Superior temporal gyrus (tissue), 1 donor: ENCODE results near the gene JPT2.

ENCODE experiments used
- DNase-seq: peaks from one replicate; pipeline ENCODE4 v3.0.0-alpha.2; 2016; ENCODE audit errors: extremely low spot score

Gene JPT2

GRCh38 chr16:1677942-1678499 is at the start of gene JPT2:
Gene JPT2, plus strand, starts transcription at chr16:1678279. Its CDS starts 34 bp downstream, at chr16:1678313.
- peak; percentile 91 for DNase-seq

DNA sequence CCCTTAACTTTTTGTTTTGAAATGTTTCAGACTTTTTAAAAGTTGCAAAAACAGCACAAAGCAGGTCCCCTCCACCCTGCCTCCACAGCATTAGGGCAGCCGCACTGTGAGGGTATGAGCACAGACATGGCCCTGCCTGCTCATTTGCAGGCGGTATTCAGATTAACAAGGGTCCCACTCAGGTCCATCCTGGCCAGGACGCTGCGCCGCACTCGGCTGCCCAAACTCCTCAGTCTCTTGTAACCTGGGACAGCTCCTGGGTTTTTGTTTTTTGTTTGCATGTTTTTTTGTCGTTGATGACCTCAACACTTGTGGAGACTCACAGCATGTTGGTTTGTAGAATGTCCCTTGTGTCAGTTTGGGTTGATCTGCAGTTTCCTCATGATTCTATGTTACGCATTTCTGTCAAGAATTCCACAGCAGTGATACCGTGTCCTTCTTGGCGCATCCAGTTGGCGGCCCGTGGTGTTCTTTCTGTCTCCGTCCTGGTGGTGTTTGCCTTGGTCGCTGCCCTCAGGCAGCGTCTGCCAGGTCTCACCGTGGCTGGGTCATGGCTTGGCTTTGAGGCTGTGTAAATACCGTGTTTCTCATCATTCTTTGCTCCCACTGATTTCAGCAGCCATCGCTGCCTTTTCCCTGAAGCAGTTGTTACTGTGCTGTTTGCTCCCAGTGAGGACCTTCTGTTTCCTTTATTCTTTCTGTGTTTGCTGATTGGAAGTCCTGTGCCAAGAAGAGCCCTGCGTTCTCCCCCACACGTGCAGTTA is 47.4 kb upstream of the JPT2 start:
- no peak for DNase-seq

DNA sequence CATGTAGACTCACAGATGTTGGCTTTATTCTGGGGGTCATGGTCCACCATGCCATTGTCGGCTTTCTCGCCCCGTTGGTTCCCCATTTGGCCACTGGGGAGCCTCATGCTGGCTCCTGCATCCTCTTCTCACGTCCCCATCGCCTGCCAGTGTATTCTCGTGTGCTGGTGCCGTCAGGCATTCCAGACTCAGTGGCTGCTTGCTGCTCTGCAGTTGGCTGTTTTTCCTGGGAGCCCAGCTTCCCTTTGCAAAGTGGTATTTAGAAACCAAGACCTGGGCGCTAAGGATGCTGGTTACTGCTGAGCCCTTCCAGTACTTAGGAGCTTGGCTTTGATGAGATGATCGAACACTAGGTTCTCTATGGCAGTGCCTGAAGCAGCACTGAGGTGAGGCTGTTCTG is 46.8 kb upstream of the JPT2 start:
- DNase-seq: no peak

DNA sequence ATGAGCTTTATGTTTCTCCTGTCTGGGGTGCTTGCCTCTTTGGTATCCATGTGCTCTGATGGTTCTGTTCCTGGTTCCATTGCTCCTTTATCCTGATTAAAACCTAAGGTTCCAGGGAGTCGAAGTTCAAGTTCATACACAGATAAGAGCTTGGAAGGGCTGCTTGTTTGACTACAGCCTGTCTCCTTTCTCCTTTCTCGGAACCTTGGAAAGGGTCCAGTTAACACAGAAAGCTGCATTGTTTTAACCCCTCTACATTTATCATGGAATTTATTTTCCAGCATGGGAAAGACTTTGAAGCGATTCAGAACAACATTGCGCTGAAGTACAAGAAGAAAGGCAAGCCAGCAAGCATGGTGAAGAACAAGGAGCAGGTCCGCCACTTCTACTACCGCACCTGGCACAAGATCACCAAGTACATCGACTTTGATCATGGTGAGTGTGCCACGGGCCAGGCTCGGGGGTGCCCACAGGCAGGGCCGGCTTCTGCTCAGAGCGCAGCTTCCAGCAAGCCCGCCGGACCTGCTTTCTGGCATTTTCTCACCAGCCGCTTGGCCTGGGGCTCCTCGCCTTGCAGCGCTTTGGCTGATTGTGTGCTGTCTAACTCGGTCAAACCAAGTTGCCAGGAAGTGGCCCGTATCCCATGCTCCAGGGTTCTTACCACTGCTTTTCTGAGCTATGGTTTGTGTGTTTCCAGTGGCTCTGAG is 46.0 kb upstream of the JPT2 start:
- DNase-seq: no peak

DNA sequence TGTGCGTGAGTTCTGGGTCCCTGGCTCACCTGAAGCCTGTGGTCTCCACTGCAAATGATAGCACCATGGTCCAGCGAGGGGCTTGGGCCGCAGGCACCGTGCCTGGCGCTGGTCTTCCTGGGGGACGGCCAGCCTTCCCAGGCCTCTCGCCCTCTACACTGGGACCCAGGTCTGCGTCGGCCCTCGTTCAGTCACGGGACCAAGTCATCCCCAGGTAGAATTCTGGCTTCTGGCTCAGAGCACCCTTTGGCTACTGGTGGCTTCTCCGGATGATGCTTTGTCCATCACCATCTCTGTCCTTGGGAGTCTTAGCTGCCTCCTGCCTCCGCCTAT is 45.5 kb upstream of the JPT2 start:
- no peak for DNase-seq

DNA sequence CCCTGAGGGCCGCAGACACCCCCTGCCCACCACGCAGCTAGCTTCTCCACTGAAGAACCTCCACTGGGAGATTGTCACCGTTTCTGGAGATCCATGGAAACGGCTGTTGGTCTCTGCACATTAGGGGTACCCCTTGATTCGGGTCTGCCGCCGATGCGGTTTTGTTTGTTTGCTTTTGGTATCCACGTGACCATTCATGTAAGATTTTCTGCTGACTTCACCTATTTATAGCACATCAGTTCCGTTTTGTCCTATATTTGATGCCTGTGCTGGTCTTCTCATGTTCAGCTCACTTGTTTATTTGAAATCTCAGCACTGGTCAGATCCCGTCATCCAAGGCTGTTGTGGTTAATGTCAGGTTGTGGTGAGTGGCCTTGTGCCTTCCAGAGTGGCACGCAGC is 44.8 kb upstream of the JPT2 start:
- no peak for DNase-seq

GRCh38 chr16:1634541-1634940 is 43.5 kb upstream of the JPT2 start:
- no peak for DNase-seq

DNA sequence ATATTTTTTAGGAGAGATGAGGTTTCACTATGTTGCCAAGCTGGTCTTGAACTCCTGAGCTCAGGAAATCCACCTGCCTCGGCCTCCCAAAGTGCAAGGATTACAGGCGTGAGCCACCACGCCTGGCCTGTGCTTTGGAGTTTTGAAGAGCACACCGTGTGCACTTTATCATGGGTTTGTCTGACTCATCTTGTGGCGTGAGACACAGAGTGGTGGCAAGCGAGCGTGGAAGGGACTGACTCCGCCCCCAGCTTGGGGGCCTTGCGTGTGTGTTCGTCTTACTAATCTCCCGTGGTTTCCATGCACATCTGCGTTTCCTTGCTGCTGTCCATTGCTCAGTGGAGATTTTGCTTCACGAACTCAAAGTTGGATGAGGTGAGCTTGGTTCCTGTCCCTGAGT is 43.0 kb upstream of the JPT2 start:
- no peak for DNase-seq

GRCh38 chr16:1637526-1637925 is 40.6 kb upstream of the JPT2 start:
- no peak for DNase-seq

DNA sequence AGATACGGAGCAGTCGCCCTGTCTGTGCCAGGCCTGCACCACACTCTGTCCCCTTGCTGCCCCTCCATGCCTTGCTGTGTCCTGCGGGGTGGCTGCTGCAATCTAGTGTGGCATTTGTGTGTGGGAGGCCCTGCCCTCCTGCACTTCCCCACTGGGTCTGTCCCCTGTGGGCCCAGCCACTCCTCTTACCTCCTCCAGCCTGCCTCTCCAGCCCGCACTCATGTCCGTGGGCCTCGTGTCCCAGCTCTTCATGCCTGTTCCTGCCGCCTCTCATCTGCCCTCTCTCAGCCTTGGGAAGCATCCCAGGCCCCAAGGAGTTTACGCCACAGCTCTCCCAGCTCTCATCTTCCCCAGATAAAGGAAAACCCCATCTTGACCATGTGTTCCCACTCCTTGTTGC is 39.3 kb upstream of the JPT2 start:
- DNase-seq: no peak

- DNase-seq: no peak
Measured at GRCh38 chr16:1639282-1639681, 38.8 kb upstream of the JPT2 start.

DNA sequence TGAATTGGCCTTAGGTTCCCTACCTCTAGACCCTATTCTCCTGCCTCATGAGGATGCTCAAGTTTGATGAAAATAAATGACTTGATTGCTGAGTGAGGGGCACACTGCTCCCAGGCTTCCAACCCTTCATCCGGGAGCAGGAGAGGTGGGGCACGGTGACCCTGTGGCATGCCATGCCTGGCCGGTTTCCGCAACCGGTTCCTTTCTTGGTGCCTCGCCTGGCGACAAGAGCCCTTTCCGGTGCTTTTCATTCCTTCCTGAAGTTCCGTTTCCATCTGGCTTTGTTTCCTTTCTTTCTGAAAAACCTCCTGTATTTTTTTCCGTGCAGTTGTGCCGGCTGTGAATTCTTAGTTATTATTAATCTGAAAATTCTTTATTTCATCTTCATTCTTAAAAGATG is 38.2 kb upstream of the JPT2 start:
- no peak for DNase-seq

- DNase-seq: no peak
Measured at GRCh38 chr16:1640261-1640941, 37.7 kb upstream of the JPT2 start.

- DNase-seq: no peak
Measured at GRCh38 chr16:1641261-1641660, 36.8 kb upstream of the JPT2 start.

DNA sequence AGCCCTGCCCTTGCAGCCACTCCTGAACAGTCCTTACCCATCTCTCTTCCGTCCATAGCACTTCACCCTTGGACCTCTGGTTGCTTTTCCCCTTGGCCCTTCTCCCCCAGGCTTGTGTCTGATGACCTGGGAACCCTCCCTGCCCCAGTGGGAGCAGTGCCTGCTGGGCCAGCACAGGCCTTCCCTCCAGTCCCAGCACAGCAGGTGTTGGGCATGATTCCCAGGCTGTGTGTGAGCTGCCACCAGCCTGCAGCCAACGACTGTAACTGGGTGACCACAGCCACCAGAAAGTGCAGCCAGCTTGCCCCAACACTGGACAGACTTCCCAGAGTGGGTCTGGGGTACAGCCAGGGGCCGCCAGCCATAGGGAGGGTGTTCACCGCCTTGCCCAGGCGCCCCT is 35.9 kb upstream of the JPT2 start:
- peak; percentile 80 for DNase-seq

- DNase-seq: no peak
Measured at GRCh38 chr16:1642753-1643152, 35.3 kb upstream of the JPT2 start.

GRCh38 chr16:1643521-1643920 is 34.6 kb upstream of the JPT2 start:
- DNase-seq: peak; percentile 18

- DNase-seq: peak; percentile 29
Measured at GRCh38 chr16:1645914-1646525, 32.1 kb upstream of the JPT2 start.

- DNase-seq: no peak
Measured at GRCh38 chr16:1647856-1648255, 30.2 kb upstream of the JPT2 start.

- DNase-seq: peak; percentile 49
Measured at GRCh38 chr16:1650131-1650530, 27.9 kb upstream of the JPT2 start.

GRCh38 chr16:1651094-1651973 is 26.7 kb upstream of the JPT2 start:
- no peak for DNase-seq
